ENCODE results near the gene FRMD6. TPM values are rescaled to one million over a fixed set of nuclear protein-coding genes. Genes with fewer than 3 reads are reported as not detected.

The FRMD6 gene
- total RNA-seq, 6 donors from 2014 or later, result 4.9 to 21.0 (median 10.5) TPM

GRCh38 chr14:51704545-51704944 lies 52.8 kb downstream of the FRMD6 start:
- Histone ChIP-seq H3K36me3 (peaks cover 0 to 29% (median 0%) of the 10 kb centered on the region in 4 donors), H3K4me1 (no peaks in the 10 kb centered on the region), H3K9me3 (no peaks in the 10 kb centered on the region), H3K27ac (no peak overlapping the region), H3K27me3 (no peaks in the 10 kb centered on the region), H3K4me3 (no peak overlapping the region)
- TF ChIP-seq EP300 (IDR thresholded peaks at IDR 0.05), result no peak
- TF ChIP-seq POLR2A (IDR thresholded peaks at IDR 0.05), result no peak
- no peak for TF ChIP-seq CTCF (IDR thresholded peaks at IDR 0.05)
- no peak for TF ChIP-seq POLR2AphosphoS5 (IDR thresholded peaks at IDR 0.05)
- ATAC-seq (ENCODE audit: low FRiP score in 2 of 2) (no peak), DNase-seq (no peak)
- 76 to 78% methylated on average over 3 of the region's 3 CpGs for WGBS, 2 donors

DNA sequence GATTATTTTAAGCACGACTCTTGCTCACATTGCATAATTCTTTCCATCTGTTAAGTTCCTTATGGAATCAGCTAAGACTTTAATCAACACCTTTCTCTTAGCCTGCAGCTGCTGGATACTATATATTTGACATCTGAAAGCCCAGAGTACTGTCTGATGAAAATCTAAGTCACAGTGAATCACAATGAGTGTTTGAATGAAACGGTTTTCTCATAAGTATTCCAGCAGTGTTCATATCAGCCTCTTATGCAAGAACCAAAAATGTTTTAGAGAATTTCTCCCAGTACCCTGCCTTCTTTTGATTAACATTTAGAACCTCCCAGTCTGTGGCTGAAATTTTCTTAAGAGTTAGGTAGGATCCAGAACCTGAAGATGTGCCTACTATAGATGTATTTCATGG lies 55.6 kb downstream of the FRMD6 start:
- TF ChIP-seq CTCF (IDR thresholded peaks at IDR 0.05), result no peak
- no peak for TF ChIP-seq POLR2A (IDR thresholded peaks at IDR 0.05)
- TF ChIP-seq EP300 (IDR thresholded peaks at IDR 0.05), result no peak
- TF ChIP-seq POLR2AphosphoS5 (IDR thresholded peaks at IDR 0.05), result no peak
- Histone ChIP-seq H3K9me3 (no peaks in the 10 kb centered on the region), H3K36me3 (peaks cover 0 to 32% (median 0%) of the 10 kb centered on the region in 4 donors), H3K27me3 (no peaks in the 10 kb centered on the region), H3K4me1 (no peaks in the 10 kb centered on the region), H3K27ac (no peak overlapping the region), H3K4me3 (no peak overlapping the region)
- ATAC-seq (ENCODE audit: low FRiP score in 2 of 2) (no peak), DNase-seq (no peak)
- WGBS, 2 donors, result 82 to 86% methylated on average over 2 of the region's 2 CpGs

- no peaks in the 10 kb centered on the region for H3K27me3 ChIP-seq
- DNase-seq (no peak), ATAC-seq (ENCODE audit: low FRiP score in 2 of 2) (no peak)
- WGBS, 2 donors, result 74 to 86% methylated on average over 2 of the region's 2 CpGs
- peaks cover 0 to 25% (median 0%) of the 10 kb centered on the region in 4 donors for H3K36me3 ChIP-seq
- H3K27ac ChIP-seq, result no peak overlapping the region
- H3K4me1 ChIP-seq, result no peaks in the 10 kb centered on the region
- TF ChIP-seq POLR2A (IDR thresholded peaks at IDR 0.05), result no peak
- no peak for TF ChIP-seq POLR2AphosphoS5 (IDR thresholded peaks at IDR 0.05)
- no peak for TF ChIP-seq EP300 (IDR thresholded peaks at IDR 0.05)
- no peak for TF ChIP-seq CTCF (IDR thresholded peaks at IDR 0.05)
- no peak overlapping the region for H3K4me3 ChIP-seq
- H3K9me3 ChIP-seq, result no peaks in the 10 kb centered on the region
These were observed 59.8 kb downstream of the FRMD6 start for GRCh38 chr14:51711505-51711904.

DNA sequence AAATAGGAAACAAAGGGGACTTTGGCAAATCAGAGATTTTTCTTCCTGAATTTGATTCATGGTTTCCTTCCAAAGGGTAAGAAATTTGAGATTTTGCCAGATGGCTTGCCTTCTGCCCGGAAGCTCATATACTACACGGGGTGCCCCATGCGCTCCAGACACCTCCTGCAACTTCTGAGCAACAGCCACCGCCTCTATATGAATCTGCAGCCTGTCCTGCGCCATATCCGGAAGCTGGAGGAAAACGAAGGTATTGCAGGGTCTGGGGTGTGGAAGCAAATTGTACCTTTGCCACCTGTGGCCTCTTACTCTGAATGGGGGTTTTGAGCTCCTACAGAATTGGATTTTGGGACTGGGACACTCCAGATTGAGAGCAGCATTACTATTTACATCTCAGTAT lies 63.5 kb downstream of the FRMD6 start:
- WGBS, 2 donors, result 83 to 86% methylated on average over 7 of the region's 7 CpGs
- no peak overlapping the region for H3K4me3 ChIP-seq
- H3K4me1 ChIP-seq, result no peaks in the 10 kb centered on the region
- DNase-seq, result no peak
- H3K27ac ChIP-seq, result no peak overlapping the region
- no peaks in the 10 kb centered on the region for H3K9me3 ChIP-seq
- H3K36me3 ChIP-seq, result peaks cover 0 to 32% (median 2%) of the 10 kb centered on the region in 4 donors
- TF ChIP-seq POLR2AphosphoS5 (IDR thresholded peaks at IDR 0.05), result no peak
- no peak for ATAC-seq (ENCODE audit: low FRiP score in 2 of 2)
- no peaks in the 10 kb centered on the region for H3K27me3 ChIP-seq

DNA sequence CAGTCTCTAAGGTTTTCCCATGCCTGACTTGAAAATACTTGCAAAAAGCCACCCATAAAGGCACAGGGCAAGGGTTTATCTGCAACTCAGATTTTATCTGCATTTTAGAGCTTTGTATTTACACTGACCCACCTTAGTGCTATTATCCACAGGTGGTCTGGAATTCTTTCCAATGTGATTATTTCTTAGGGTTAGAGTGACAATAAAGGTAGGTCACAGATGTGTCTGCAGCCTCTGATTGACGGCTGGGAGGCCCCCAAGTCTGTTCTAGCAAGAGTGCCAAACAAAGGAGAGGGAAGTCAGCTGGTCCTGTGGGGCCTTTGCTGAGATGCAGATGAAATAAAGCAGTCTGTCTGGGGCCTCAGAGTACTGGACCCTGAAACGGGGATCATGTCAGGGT lies 64.0 kb downstream of the FRMD6 start:
- peaks cover 0 to 37% (median 3%) of the 10 kb centered on the region in 4 donors for H3K36me3 ChIP-seq
- 61 to 73% methylated on average over 2 of the region's 2 CpGs for WGBS, 2 donors
- H3K27ac ChIP-seq, result no peak overlapping the region
- no peak for DNase-seq
- no peaks in the 10 kb centered on the region for H3K27me3 ChIP-seq
- no peak for ATAC-seq (ENCODE audit: low FRiP score in 2 of 2)
- H3K9me3 ChIP-seq, result no peaks in the 10 kb centered on the region
- H3K4me3 ChIP-seq, result no peak overlapping the region
- no peak for TF ChIP-seq POLR2AphosphoS5 (IDR thresholded peaks at IDR 0.05)
- no peak for TF ChIP-seq EP300 (IDR thresholded peaks at IDR 0.05)
- no peak for TF ChIP-seq CTCF (IDR thresholded peaks at IDR 0.05)
- TF ChIP-seq POLR2A (IDR thresholded peaks at IDR 0.05), result no peak
- no peaks in the 10 kb centered on the region for H3K4me1 ChIP-seq

Measured in upper lobe of left lung (tissue), 6 donors.